Vagina (tissue), 2 donors: ENCODE data around the gene TMEM145. TPM values are rescaled to one million over a fixed set of nuclear protein-coding genes. Genes with fewer than 3 reads are reported as not detected.

ENCODE experiments used
- DNase-seq, 2 donors: peaks; one replicate each; pipeline ENCODE4 v3.0.0-alpha.2; 2017; ENCODE audit errors: extremely low spot score in 2 of 2
- H3K27ac ChIP-seq: fragments of 200-600 bp; sonication (generic); one replicate; pipeline ENCODE4 v1.5.1; 2019
- H3K27me3 ChIP-seq: fragments of 200-600 bp; sonication (generic); one replicate; pipeline ENCODE4 v1.5.1; 2019
- H3K36me3 ChIP-seq, 2 donors: fragments of 200-600 bp; sonication (generic); one replicate each; pipeline ENCODE4 v1.5.1; 2017 to 2019
- H3K4me1 ChIP-seq: fragments of 200-600 bp; sonication (generic); one replicate; pipeline ENCODE4 v1.5.1; 2019
- H3K4me3 ChIP-seq, 2 donors: fragments of 200-600 bp; sonication (generic); 1 replicate in 1 of 2; 2 replicates in 1 of 2; pipeline ENCODE4 v1.5.1; 2016 to 2019
- H3K9me3 ChIP-seq: fragments of 200-600 bp; sonication (generic); one replicate; pipeline ENCODE4 v1.5.1; 2019
- POLR2A ChIP-seq, 2 donors: fragments of 450-650 bp; IDR thresholded peaks; one replicate each; pipeline ENCODE4 v1.6.1; 2017; ENCODE audit warnings: antibody characterized with exemption in 2 of 2, mild to moderate bottlenecking in 2 of 2, moderate library complexity in 2 of 2
- POLR2AphosphoS5 ChIP-seq, 2 donors: sonication (generic); formaldehyde crosslinking; IDR thresholded peaks; one replicate each; pipeline ENCODE4 v1.9.0; 2017; ENCODE audit warnings: antibody characterized with exemption in 2 of 2, mild to moderate bottlenecking in 2 of 2, low read depth in 1 of 2; ENCODE audit not compliant: insufficient read depth in 1 of 2
- intact Hi-C: fragments of 100-400 bp; cut with DNase I; formaldehyde crosslinking; loops from one replicate; pipeline ENCODE4 v1.15.1; 2023
- total RNA-seq: library from RNA; depleted of rRNA; stranded (reverse); fragments of >200 nt; gene quantifications from one replicate; pipeline ENCODE4 v1.2.3, GENCODE V29; 2016
- TF ChIP-seq, protein P1 (sequence below), 3 experiments: fragments of 450-650 bp in 2 of 3; fragments of 200-600 bp in 1 of 3; sonication (generic) in 1 of 3; IDR thresholded peaks; one replicate each; pipeline ENCODE4 v1.5.1; 2017 to 2019; ENCODE audit warnings: antibody characterized with exemption in 3 of 3, mild to moderate bottlenecking in 2 of 3, moderate library complexity in 2 of 3

TMEM145 gene
- total RNA-seq, 1 donor from 2014 or later = not detected

DNA sequence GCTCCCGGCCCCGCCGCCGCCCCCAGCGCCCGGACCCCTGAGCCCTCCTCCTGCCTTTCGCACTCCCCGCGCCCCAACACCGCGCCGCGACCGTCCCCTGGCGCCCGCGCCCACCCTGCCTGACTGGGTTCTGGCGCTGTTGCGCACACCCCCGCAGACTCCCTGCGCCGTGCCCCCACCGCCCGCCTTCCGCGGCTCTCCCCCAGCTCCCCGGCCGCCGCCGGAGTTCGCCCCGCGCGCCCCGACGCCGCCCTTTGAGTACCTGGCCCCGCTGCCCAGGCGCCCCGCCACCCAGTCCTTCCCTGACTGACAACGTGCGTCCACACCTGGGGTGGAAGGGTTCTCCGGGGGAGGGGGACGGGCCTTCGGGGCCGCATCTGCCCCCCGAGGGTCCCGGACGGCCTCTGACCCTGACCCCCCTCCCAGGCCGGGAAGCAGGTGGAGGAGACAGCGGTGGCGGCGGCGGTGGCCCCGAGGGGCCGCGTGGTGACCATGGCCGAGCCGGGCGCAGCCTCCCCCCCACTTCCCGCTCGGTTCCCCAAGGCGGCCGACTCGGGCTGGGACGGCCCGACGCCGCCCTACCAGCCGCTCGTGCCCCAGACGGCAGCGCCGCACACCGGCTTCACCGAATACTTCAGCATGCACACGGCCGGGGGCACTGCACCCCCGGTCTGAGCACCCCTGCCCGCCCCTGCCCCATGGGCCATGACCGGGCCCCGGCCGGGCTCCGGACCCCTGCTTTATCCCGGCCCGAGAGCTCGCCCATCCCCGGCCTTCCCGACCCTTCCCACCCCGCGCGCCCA, 10.9 kb downstream of the TMEM145 start:
- DNase-seq = no peak
- no peak for TF ChIP-seq POLR2AphosphoS5 (IDR thresholded peaks at IDR 0.05; ENCODE audit: insufficient read depth in 1 of 2, low read depth in 1 of 2)
- TF ChIP-seq POLR2A (IDR thresholded peaks at IDR 0.05) = no peak
- TF ChIP-seq, protein P1, sequence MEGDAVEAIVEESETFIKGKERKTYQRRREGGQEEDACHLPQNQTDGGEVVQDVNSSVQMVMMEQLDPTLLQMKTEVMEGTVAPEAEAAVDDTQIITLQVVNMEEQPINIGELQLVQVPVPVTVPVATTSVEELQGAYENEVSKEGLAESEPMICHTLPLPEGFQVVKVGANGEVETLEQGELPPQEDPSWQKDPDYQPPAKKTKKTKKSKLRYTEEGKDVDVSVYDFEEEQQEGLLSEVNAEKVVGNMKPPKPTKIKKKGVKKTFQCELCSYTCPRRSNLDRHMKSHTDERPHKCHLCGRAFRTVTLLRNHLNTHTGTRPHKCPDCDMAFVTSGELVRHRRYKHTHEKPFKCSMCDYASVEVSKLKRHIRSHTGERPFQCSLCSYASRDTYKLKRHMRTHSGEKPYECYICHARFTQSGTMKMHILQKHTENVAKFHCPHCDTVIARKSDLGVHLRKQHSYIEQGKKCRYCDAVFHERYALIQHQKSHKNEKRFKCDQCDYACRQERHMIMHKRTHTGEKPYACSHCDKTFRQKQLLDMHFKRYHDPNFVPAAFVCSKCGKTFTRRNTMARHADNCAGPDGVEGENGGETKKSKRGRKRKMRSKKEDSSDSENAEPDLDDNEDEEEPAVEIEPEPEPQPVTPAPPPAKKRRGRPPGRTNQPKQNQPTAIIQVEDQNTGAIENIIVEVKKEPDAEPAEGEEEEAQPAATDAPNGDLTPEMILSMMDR (IDR thresholded peaks at IDR 0.05) = no peak
- Histone ChIP-seq H3K4me3 (peak overlapping the region; percentile 60 to 78), H3K4me1 (peaks cover 45% of the 10 kb centered on the region), H3K27me3 (peaks cover 14% of the 10 kb centered on the region), H3K36me3 (no peaks in the 10 kb centered on the region), H3K27ac (no peak overlapping the region), H3K9me3 (no peaks in the 10 kb centered on the region)
- intact Hi-C loops = no loop called here

- Histone ChIP-seq H3K4me3 (peak overlapping the region; percentile 60 to 78), H3K4me1 (peaks cover 45% of the 10 kb centered on the region), H3K9me3 (no peaks in the 10 kb centered on the region), H3K27me3 (peaks cover 14% of the 10 kb centered on the region), H3K27ac (no peak overlapping the region), H3K36me3 (no peaks in the 10 kb centered on the region)
- TF ChIP-seq POLR2AphosphoS5 (IDR thresholded peaks at IDR 0.05; ENCODE audit: insufficient read depth in 1 of 2, low read depth in 1 of 2) (no peak), POLR2A (IDR thresholded peaks at IDR 0.05) (no peak)
- TF ChIP-seq, protein P1 (IDR thresholded peaks at IDR 0.05) = no peak
- intact Hi-C loops = loop anchor here (1.0 to 5.0 kb wide), 2 partner anchors 73 to 82 kb away; partner anchors contain the start of gene GSK3A
- peak in 1 of 2 donors; percentile 95 for DNase-seq
Observed at GRCh38 chr19:42324655-42325307, 11.7 kb downstream of the TMEM145 start.

DNA sequence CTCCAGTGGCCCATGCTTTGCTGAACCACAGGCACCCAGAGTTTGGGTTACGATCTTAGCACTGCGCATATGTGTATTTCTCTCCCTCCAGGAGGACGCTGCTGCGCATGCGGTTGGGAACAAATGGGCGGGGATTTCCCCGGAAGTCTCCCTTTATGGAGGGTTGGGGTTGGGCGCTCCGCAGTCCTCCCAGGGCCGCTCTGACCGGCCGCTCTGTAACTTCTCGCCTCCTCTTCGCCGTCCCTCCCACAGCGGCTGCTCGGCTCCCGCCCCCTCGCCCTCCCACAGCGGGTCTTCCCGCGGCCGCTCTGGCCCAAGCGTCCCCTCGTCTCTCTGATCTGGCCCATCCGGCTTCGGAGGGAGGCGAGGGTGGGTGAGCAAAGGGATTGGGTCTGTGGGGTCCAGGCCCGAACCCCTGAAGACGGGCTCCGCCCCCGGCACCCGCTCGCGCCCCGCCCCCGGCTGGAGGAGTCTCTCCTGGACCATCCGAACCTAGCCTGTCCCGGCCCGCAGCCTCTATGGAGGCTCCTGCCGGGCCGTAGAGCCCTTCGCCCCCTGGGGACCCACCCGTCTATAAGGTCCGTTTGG, 12.3 kb downstream of the TMEM145 start, which contains the start of gene MEGF8:
Gene MEGF8, plus strand, starts transcription at position 328 of the 588 bp plus-strand sequence. CDS start 609 bp downstream, outside the sequence.
- Histone ChIP-seq H3K27me3 (peaks cover 14% of the 10 kb centered on the region), H3K4me3 (peak within 1 kb of the TSS; percentile 60 to 78), H3K4me1 (peaks cover 45% of the 10 kb centered on the region), H3K36me3 (no peaks in the 10 kb centered on the region), H3K27ac (peak within 1 kb of the TSS; percentile 79), H3K9me3 (no peaks in the 10 kb centered on the region)
- TF ChIP-seq POLR2A (IDR thresholded peaks at IDR 0.05) = no peak
- TF ChIP-seq, protein P1 (IDR thresholded peaks at IDR 0.05) = peak; percentile 62 to 84 (median 65)
- peak; percentile 87 to 100 for TF ChIP-seq POLR2AphosphoS5 (IDR thresholded peaks at IDR 0.05; ENCODE audit: insufficient read depth in 1 of 2, low read depth in 1 of 2)
- peak; percentile 97 to 98 for DNase-seq
- intact Hi-C loops = loop anchor here (1.0 to 5.0 kb wide), 2 partner anchors 72 to 83 kb away; partner anchors contain the start of gene GSK3A

- Histone ChIP-seq H3K27me3 (peaks cover 14% of the 10 kb centered on the region), H3K4me1 (peaks cover 45% of the 10 kb centered on the region), H3K27ac (peak overlapping the region; percentile 79), H3K4me3 (peak overlapping the region; percentile 60 to 78), H3K9me3 (no peaks in the 10 kb centered on the region), H3K36me3 (no peaks in the 10 kb centered on the region)
- TF ChIP-seq, protein P1 (IDR thresholded peaks at IDR 0.05) = no peak
- TF ChIP-seq POLR2AphosphoS5 (IDR thresholded peaks at IDR 0.05; ENCODE audit: insufficient read depth in 1 of 2, low read depth in 1 of 2) (no peak), POLR2A (IDR thresholded peaks at IDR 0.05) (no peak)
- intact Hi-C loops = loop anchor here (1.0 to 5.0 kb wide), 2 partner anchors 71 to 84 kb away; partner anchors contain the start of gene GSK3A
- peak in 1 of 2 donors; percentile 70 for DNase-seq
Observed at GRCh38 chr19:42325896-42326771, 13.0 kb downstream of the TMEM145 start.
